Measurements from ENCODE around the gene SSPN.
"Not testable (repeated sequence)": the region's sequence is repeated elsewhere in the genome, so short reads cannot be mapped to it uniquely, and the experiment has no call there.

SSPN gene

DNA sequence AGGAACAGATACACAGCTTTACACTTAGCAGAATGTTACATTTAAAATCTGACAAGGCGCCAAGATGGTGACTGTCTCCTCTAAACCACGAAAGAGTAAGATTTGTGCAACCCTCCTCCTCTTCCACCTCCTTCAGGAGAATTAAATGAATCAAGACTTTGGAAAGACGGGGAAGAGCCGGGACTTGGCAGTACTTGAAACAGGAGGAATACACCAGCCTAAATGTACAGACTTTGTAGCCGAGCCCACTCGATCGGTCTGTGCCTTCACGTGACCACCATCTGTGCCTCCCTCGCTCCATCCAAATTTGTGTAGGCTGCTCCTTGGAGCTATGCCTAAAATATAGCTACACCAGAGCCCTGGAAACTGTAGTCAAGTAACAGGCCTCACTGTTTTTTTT, 38.3 kb downstream of the SSPN start:
- no peak for DNase-seq

DNA sequence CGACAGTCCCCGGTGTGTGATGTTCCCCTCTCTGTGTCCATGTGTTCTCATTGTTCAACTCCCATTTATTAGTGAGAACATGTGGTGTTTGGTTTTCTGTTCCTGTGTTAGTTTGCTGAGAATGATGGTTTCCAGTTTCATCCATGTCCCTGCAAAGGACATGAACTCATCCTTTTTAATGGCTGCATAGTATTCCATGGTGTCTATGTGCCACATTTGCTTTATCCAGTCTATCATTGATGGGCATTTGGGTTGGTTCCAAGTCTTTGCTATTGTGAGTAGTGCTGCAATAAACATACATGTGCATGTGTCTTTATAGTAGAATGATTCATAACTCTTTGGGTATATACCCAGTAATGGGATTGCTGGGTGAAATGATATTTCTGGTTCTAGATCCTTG, 40.1 kb downstream of the SSPN start:
- DNase-seq, result not testable (repeated sequence)

DNA sequence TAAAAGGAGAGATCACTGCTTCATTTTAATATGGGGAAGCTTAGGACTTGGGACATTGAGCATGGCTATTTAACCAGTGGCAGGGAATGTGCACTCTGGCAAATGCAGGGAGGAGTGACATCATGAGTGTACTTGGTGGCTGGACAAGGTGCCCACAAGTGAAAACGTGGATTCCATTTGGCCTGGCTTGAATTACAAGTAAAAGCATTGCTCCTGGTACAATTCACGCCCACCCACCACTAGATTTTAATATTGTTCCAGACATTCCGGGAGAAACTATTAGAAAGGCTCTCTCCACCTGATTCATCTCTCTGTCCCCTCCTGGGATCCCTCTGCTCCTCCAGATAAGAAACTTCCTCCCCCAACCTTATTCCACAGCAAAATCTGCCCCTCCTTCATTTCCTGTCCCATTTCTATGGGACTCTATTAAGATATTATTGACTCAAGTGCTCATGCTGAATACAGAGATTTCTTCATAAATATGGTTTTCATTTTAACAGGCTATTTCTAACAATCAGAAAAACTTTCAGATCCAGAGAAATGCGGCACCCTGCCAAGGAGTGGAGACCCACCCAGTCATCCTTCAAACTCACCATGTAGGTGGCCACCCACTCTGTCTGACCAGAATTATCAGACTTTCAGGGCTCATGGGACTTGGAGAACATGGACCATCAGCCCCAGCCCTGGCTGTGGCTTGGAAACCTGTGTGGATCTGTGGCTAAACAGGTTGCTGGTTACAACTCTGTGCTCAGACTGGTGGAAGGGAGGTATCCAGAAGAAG, 43.2 kb downstream of the SSPN start:
- DNase-seq, result no peak

DNA sequence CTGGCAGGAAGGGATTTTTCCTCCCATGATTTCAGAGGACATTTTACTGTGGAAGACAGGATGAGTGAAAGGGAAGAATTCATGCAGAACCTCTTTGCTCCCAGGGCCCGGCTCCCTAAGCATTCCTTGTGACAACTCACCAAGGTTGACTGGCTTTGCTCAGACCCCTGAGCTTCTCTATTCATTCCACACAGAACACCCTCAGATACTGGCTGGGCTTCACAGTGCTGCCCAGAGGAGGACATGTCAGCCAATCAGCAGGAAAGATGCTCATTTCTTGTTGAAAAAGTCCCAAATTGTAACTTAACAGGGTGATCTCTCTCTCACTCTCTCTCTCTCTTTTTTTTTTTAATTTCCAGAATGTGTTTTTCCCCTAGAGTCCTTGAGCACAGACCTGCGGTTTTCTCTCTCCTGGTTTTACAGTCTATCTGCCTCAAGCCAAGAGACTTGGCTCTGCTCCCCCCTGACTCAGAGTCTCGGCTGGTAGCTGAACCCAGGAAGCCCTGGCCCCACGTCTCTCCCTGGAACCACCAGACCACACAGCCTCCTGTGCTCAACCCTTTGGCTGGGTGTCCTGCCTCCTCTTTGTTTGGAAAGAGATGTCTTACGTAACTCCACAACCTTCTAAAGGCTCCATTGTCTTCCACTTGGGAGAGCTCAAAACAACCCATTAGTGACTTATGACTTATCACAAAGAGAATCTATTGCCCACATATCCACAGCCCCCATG, 43.9 kb downstream of the SSPN start:
- no peak for DNase-seq

DNA sequence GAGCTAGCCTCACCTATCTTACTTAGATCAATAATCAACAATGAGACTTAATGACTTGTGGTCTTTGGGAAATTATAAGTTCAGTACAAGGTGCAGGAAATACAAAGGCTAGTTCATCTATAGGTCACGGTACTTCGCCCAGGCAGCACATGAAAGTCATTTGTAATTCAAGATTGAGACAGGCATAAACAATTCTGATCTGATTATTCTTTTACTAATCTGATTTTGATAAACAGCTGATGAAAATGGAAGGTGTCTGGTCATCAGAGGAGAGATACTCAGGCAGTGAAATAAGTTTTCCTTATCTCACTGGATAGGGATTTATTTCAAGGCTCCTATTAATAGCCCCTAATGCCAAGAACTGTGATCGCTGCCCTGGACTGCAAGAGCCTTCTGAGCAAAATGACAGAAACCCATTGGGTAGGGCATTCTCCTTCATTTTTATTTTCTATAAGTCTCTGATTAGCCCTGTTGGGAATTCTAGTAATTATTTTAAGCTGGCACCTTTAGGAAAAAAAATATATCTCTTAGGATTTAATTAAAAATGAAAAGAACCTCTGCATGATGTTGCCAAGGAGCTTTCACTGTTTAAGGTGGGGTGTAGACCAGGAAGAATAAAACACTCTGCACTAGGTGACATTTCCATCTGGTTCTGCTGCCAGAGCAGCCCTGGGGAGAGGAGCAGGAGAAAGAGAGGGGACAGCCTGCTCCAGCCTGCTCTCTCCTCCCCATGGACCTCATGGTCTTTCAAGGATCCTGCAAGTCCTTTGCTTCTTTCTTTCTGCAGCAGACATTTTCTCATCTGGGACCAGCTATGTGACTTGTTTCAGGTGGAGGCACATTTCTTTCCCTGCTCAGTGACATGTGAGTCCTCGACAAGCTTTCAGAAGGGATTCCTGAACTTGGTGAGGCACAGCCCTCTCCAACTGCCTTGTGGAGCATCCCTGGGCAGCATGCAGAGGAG, 44.8 kb downstream of the SSPN start:
- DNase-seq, result no peak

DNA sequence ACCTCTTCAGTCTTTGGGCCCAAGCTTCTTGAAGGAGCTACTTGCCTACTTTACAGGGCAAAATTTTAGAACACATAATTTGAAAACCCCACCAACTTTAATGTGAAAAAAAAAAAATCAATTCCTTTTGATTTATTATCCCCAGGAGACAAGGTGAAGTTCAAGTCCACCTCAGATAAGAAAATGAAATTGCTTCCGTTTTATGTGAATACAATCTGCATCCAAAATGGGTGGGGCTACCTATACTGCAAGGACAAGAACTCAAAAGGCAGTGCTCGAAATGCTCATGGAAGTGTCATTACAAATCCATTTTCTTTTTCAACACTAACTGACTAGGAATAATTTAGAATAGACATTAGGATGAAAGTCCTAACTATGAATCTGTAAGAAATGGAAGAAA, 45.7 kb downstream of the SSPN start:
- DNase-seq, result no peak

DNA sequence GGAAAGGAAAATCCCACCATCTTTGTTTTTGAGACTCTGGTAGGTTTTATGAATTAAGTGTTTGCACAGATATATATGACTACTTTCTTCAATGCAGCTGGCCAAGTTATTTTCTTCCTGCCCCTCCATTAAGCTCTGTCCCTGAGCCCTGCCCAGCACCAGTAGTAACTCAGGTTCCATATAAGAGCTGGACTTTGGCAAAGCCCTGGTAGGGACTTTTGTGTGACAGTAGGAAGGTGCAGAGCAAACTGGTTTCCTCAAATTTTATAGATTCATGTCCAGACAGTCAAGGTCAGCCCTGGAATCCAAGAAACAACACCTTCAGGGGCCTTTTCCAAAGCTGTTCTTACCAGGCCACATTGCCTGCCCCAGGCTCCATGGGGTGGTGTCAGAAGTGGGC, 47.3 kb downstream of the SSPN start:
- DNase-seq, result no peak

DNA sequence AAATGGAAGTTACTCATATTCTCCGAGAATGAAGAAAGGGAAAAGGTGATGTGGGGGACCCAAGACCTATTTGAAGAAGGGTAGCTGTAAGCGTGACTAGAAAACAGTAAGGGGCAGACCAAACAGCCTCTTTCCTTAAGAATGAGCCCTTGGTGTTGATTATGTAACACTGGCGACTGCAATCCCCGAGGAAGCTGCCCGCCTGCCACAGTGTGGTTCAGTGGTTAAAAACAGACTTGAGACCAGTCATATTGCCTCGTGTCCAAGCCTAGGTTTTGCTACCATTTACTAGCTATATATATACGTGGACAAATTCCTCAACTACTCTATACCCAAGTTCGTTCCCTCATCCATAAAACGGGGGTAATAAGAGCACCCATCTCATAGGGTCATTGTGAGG, 49.1 kb downstream of the SSPN start:
- no peak for DNase-seq

DNA sequence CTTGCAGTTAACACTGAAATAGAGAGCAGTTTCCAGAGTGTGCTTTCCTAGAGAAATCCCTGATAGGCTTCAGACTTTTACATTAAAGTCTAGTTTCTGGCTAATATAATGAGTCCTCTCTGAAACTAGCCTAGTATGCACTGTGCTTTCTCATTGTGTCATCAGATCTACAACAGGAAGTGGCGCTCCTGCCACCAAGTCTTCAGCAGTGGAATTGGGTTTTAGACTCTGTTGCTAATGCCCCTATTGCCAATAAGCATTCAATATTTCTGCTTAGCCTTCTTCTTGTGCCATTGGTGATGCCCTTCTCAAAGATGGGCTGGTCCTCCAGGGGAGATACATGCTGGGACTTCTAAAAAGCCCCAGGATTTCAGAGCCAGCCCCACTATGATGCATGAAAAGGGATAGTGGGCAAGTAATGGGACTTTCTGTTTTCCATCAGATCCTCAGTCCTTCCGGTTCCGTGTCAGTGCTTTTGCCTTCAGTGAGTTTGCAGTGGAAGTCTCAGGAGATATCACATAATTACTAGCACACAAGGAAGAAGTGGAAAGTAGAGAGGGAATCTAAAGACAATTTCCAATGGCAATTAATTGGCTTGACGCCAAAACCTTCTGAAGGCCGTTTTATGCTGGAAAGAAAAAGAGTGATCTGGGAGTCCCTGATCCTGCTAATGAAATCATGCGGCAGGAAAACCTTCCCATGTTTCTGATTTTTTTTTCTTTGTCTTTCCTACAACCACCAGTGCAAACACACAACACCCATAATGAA, 50.0 kb downstream of the SSPN start:
- DNase-seq, result no peak

DNA sequence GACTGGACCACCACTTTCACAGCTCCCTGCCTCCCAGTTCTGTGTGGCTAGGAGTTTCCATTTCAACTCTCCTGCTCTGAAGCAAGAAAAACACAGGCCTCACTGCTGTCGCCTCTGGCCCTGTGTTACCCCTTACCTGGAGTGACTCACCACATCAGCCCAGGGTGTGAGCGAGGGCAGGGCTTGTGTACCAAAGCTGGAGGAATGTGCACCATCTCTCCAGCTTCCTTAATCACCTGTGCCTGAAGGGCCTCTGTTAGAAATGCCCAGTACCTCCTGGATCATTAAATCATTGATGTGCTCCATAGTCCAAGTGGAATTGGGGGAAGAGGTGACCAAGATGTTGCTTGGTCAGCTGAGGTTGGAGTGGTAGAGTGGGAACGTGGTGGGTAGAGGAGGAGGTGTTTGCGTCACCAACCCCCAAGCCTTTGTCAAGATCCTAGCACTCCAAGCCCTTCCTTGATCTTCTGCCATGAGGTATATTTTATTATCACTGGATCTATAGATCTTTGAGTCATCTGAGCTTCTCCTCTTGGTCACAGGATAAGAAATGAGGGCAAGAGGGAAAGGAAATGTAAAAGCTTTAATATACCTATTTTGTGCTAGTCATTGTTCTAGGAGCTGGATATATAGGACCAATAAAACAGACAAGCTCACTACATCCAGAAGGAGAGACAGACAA, 51.3 kb downstream of the SSPN start:
- no peak for DNase-seq

DNA sequence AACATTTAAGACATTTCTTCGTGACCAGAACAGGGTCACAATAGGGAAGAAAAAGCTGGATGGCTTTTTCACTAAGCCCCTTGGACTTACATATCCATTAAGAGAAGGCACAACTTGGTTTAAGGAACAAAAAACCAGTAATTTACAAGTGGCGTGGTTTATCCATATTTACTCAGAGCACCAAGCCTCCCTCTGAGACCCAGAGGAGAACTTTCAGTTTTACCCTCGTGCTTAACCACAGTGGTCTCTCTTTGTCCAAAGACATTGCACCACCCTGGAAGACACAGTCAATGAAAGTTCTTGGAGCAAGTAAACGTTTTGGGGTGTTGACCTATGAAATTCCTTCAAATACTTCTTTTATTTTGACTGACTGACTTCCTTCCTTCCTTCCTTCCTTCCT, 52.5 kb downstream of the SSPN start:
- DNase-seq, result no peak

DNA sequence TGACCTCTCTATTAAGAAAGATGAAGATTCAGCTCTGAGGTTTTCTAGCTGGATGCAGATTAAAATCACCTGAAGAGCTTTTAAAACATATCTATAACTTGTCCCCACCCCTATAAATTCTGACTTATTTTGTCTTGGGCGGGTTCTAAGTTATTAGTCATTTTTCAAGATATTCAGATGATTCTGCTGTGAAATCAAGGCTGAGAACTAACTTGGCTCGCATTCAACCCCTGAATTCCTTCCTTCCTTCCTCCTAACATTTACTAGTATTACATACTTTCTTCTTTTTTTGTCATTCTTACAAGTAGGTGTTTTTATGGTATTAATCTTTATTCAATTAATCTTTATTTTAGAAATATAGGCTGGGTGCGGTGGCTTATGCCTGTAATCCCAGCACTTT, 55.4 kb downstream of the SSPN start:
- no peak for DNase-seq

DNA sequence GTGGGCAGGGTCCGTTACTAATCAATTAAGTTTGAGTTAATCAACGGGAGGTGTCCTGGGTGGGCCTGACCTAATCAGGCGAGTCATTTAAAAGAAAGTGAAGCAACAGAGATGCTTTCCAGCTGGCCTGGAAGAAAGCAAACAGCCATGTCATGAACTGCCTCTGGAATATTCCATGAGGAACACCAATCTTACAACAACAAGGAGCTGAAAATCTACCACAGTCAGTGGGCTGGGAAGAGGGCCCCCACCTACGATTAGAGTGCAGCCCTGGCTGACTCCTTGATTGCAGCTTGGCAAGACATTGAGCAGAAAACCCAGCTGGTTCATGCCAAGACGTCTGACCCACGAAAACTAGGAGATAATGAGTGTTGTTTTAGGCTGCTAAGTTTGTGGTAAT, 56.2 kb downstream of the SSPN start:
- DNase-seq, result no peak

DNA sequence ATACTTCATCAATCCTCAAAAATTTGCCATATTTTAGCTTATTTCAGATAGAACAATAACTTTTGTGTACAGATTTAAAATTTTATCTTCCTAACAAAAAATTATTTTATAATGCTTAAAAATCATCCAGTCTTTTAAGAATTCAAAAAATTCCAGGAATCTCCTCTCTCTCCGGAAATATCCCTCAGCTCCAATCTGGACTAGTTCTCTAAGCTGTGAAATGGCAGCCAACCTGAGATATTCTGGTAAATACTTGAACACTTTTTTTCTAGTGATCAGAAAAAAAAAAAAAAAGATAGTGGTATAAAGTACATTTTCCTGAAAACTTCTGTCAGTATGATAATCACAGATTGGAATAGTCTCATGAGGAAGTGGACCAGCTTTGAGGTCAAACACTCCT, 57.6 kb downstream of the SSPN start:
- DNase-seq, result no peak

DNA sequence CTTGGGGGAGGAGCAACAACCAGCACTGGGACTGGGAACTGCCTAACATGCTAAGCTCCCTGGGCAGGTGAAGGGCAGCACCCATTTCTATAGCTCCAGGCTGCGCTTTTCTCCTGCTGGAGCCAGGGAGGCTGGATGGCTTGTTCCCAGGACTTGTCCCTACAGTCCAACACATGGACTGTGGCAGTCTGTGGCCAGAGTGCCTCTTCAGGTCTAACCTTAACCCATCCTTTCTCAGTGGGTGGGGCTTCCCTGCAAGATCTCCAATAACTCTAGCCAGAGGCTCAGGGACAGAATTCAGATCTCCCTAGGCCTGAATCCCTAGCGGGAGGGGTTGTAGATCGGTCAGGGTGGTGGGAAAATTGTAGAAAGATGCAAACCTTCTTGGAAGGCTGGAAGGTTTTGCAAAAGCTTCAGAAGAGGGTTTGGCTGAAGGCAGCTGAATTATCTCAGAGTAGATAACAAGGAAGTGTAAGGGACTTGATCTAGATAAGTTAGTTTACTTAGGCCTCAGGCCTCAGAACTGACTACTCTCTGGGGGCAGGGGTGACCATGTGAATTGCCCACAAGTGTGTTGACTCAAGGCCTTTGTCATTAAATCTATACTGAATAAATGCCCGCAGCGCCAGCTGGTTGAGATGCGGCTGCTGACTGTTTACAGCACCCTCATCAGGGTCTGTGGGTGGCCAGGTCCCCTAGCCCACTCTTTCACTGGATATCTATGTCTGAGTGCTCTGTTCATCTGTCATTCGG, 60.7 kb downstream of the SSPN start:
- no peak for DNase-seq

DNA sequence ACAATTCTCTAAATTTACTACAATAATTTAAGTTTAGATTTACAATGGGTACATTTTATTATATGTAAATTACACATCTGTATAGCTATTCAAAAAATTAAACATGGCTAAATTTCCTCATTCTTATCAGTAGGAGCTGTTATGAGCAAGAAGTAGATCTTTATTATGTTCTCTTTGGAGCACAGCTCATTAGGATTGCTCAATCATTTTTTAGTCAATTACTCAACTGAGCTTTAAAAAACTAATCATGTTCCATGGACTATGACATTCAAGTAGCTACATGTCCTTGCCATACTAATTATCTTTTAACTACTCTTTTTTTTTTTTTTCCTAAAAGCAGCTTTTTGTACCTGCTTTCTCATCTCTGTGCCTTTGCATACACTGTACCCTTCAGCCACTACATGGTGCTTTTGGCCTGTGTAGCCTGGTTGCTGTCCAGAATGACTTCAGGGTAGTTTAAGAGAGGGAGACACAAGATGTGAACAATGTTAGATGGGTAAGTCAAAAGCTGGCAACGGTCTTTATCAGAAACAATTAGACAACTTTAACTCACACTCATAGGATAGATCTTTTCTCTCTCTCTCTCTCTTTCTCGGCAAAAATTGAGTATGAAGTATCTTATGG, 69.0 kb downstream of the SSPN start:
- no peak for DNase-seq

DNA sequence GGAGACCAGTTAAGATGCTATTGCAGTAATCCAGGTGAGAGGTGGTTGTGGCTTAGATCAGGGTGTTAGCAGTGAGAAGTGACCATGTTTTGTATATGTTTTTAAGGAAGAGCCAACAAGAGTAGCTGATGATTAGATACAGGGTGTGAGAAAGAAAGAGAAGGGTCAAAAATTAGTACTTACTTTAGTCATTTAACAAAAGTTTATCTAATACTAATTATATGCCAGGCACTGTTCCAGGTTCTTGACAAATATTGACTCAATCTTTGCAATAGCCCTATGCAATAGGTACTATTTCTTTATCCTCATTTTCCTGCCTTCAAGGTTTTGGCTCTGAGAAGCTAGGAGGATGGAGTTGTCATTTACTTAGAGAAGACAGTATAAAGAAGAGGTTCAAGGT, 70.2 kb downstream of the SSPN start:
- no peak for DNase-seq

DNA sequence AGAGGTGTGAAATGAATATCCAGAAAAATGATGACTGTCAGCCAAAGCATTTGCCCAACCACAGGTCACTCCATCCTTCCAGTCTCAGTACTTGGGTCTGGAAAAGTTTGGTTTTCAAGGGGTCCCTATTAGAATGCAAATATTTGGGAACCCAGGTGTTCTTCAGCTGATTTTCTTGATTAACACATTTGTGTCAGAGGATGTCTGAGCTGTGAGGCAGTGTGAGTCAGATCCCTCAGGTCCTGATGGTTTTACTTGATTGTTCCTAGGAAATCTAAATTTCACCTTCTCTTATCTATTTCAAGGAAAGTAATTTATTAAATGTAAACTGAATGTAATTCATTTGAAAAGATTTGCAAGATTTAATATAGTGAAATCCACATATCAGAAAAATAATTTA, 71.5 kb downstream of the SSPN start:
- no peak for DNase-seq

DNA sequence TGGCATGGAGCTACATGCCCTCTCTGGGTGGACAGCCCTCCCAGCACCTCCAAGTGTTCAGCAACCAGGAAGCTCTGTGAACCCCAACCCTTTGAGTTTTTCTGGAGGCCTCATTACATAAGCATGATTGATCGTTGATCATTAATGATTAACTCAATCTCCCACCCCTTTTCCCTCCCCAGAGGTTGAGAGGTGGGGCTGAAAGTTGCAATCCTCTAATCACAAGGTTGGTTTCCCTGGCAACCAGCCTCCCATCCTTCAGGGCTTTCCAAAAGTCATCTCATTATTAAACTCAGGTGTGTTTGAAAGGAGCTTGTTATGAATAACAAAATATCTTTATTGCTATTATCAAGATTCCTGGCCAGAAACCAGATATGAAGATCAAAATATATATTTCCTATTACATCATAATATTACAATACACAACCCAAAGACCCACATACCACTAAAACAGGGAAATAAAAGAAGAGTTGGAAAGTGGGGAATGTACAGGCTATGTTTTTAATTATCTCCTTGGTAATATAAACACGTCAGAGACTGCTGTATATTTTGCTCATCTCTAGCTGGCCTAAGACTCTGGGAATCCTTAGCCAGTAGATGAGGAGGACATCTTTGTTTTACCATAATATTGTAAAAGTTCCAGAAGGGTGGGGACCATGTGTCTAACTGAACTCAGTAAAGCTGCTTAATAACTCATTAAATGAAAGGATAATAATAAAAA, 73.6 kb downstream of the SSPN start:
- no peak for DNase-seq
